Occipital lobe (tissue), 2 donors: Measurements from ENCODE around the gene ISCA2. TPM values are rescaled to one million over a fixed set of nuclear protein-coding genes. Genes with fewer than 3 reads are reported as not detected.
"Not testable (repeated sequence)": the region's sequence is repeated elsewhere in the genome, so short reads cannot be mapped to it uniquely, and the experiment has no call there.

Experiments used
- DNase-seq: peaks from one replicate; lab custom pipeline; 2025; lab: John Stamatoyannopoulos, UW
- total RNA-seq: library from RNA; depleted of rRNA; stranded (reverse); fragments of >200 nt; gene quantifications from one replicate; pipeline ENCODE4 v1.2.3, GENCODE V29; 2014

The ISCA2 gene
- total RNA-seq, 1 donor from 2014 or later = 20.1 TPM

- no peak for DNase-seq
Observed at GRCh38 chr14:74527736-74528280, 34.2 kb downstream of the ISCA2 start.

- DNase-seq = no peak
Observed at GRCh38 chr14:74528406-74528805, 34.8 kb downstream of the ISCA2 start.

GRCh38 chr14:74528886-74529285, 35.3 kb downstream of the ISCA2 start:
- no peak for DNase-seq

- DNase-seq = no peak
Observed at GRCh38 chr14:74531006-74531405, 37.4 kb downstream of the ISCA2 start.

GRCh38 chr14:74531467-74531866, 37.9 kb downstream of the ISCA2 start:
- DNase-seq = no peak

GRCh38 chr14:74532246-74532645, 38.7 kb downstream of the ISCA2 start:
- DNase-seq = no peak

GRCh38 chr14:74533576-74533975, 40.0 kb downstream of the ISCA2 start:
- no peak for DNase-seq

- no peak for DNase-seq
Observed at GRCh38 chr14:74535756-74536325, 42.3 kb downstream of the ISCA2 start.

- not testable (repeated sequence) for DNase-seq
Observed at GRCh38 chr14:74536336-74536735, 42.8 kb downstream of the ISCA2 start.

- DNase-seq = no peak
Observed at GRCh38 chr14:74538411-74539391, 45.1 kb downstream of the ISCA2 start.

GRCh38 chr14:74539503-74539902, 45.9 kb downstream of the ISCA2 start:
- DNase-seq = no peak

- no peak for DNase-seq
Observed at GRCh38 chr14:74541225-74541624, 47.7 kb downstream of the ISCA2 start.

GRCh38 chr14:74542056-74542685, 48.6 kb downstream of the ISCA2 start:
- no peak for DNase-seq

GRCh38 chr14:74543771-74544438, 50.3 kb downstream of the ISCA2 start:
- no peak for DNase-seq

- DNase-seq = no peak
Observed at GRCh38 chr14:74545386-74545785, 51.8 kb downstream of the ISCA2 start.

GRCh38 chr14:74546416-74546815, 52.9 kb downstream of the ISCA2 start:
- DNase-seq = no peak

Other genes starting within 250 kb of the ISCA2 start
- 22.3 TPM for gene ABCD4, start 190.8 kb upstream of the ISCA2 start, total RNA-seq
- gene VRTN, start 145.3 kb upstream of the ISCA2 start, total RNA-seq = not detected
- gene SYNDIG1L, start 67.6 kb upstream of the ISCA2 start, total RNA-seq = 1.1 TPM
- 28.1 TPM for gene NPC2, start 460 bp upstream of the ISCA2 start, total RNA-seq
- 0.94 TPM for gene LTBP2, start 118.5 kb downstream of the ISCA2 start, total RNA-seq
- 53.2 TPM for gene AREL1, start 219.3 kb downstream of the ISCA2 start, total RNA-seq
- 15.6 TPM for gene FCF1, start 219.4 kb downstream of the ISCA2 start, total RNA-seq